GM18909 (cell line): ENCODE measurements around the gene SSU72.

Source experiments
- ATAC-seq: cut with Tn5 transposase; IDR thresholded peaks from one replicate; pipeline ENCODE4 v1.9.1; 2021; ENCODE audit warnings: mild to moderate bottlenecking; ENCODE audit not compliant: unreplicated experiment, poor library complexity

Gene SSU72

GRCh38 chr1:1545946-1546737, 28.5 kb downstream of the SSU72 start:
- ATAC-seq: no peak

DNA sequence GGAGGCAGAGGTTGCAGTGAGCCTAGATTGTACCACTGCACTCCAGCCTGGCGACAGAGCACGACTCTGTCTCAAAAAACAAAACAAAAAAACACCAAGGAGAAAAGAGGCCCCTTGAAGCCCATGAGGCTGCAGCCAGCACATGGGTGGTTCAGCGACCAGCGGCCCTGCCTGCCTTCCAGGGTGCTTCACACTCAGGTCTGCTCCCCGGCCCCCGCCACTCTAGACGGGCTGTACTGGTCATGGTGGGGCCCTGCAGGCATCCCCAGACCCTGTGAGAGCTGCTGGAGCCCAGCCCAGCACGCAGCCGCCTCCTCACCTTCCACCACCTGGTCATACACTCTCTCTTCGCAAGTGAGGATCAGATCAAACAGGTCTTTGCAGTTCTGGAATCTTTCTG, 30.1 kb downstream of the SSU72 start:
- no peak for ATAC-seq

- ATAC-seq: no peak
Observed at GRCh38 chr1:1543706-1544099, 31.0 kb downstream of the SSU72 start.

DNA sequence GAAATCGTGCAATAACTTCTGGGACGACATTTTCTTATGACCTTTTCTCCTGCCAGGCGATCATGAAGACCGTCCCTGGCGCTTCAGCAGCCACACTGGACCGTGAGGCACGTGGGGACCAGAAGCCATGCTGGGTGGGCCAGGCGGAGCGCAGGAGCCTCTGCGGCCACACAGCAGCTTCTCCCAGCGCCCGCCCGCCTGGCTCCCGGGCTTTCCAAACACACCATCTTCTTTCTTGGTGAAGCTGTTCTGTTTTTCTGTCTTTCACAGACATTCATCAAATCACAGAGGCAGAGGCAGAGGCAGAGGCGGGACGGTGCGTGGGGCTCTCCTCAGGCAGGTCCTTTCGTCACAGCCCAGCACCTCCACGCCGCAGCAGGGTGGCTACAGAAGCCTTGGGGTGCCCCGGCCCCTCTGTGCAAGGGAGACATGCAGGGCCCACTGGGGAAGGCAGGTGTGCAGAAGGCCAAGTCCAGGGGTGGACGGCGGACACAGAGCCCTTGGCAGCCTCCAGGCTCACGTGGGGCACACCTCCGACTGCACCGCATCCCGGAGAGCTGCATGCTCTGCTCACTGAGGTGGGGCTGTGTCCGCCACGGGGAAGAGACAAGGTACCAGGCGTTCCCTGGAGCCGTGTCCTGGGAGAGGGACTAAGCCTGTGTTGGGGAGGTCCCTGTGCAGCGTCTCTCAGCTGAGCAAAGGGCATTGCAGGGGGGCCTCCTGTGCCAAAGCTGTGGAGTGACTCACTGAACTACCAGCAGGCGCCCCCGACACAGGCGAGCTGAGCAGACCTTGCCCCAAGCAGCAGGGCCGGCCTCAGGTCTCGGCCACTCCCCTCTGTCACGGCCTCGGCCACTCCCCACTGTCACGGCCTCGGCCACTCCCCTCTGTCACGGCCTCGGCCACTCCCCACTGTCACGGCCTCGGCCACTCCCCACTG, 31.6 kb downstream of the SSU72 start:
- ATAC-seq: no peak

DNA sequence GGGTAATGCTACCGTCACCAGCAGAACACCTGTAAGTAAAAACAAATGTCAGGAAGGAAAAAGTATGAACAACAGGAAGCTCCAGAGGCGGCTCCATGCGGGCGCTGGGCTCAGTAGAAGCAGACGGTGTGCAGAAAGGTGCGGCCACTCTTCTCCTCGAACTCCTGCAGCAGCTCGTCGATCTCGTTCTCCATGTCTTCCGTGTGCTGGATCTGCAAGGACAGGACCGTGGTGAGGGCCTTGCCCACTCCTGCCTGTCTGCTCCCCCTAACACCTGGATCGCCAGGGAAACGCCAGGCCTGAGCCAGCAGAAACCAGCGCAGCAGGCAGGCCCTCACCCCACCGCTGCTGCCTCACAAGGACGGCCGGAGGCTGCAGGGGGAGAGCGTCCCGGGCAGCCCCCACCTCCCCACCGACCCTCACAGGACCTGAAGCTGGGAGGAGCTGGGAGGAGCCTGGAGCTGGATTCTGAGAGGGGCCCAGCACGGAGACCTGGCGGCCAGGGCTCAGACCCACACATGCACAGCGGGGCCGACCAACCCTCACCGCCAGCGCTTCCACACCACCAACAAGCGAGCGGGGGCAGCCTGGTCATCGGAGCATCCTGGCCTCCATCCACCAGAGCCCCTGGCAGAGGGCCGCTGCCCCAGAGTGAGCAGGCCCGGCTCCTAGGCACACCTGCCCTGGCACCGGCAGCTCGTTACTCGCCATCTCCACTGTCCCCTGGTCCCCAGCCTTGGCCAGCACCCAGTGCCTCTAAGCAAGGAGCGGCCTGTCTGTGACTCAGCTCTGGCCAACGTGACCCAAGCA, 32.5 kb downstream of the SSU72 start:
- ATAC-seq: no peak

GRCh38 chr1:1540818-1541628, 33.6 kb downstream of the SSU72 start:
- no peak for ATAC-seq

DNA sequence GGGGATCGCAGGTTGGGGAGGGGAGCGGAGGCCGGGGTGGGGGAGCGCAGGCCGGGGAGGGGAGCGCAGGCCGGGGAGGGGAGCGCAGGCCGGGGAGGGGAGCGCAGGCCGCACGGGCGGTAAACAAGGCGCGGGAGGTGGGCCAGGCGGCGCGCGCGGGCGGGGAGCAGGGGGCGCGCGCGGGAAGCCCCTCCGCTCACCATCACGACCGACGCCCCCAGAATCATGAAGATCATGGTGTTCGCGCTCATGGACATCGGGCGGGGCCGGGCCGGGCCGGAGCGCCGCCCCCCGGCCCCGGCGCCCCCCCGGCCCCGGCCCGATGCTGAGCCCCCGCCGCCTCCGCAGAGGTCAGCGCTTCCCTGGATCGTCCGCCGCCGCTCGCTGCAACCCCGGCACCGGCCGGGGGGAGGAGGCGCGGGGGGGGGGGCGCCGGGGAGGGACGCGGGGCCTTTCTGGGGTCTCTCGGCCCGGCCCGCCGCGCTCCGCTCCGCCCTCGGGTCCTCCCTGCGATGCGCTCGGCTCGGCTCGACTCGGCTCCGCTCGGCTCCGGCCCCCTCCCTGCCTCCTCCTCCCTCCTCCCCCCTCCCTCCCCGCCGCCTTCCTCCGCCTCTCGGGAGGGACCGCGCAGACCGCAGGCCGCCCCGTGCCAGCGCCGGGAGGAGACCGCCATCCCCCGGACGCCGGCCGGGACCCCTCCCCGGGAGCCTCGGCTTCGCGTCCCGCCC, 34.4 kb downstream of the SSU72 start, which contains the start of gene TMEM240:
Gene TMEM240, minus strand, starts transcription at position 535 of the 728 bp plus-strand sequence. Its CDS starts 278 bp downstream, at position 257.
- no peak for ATAC-seq

DNA sequence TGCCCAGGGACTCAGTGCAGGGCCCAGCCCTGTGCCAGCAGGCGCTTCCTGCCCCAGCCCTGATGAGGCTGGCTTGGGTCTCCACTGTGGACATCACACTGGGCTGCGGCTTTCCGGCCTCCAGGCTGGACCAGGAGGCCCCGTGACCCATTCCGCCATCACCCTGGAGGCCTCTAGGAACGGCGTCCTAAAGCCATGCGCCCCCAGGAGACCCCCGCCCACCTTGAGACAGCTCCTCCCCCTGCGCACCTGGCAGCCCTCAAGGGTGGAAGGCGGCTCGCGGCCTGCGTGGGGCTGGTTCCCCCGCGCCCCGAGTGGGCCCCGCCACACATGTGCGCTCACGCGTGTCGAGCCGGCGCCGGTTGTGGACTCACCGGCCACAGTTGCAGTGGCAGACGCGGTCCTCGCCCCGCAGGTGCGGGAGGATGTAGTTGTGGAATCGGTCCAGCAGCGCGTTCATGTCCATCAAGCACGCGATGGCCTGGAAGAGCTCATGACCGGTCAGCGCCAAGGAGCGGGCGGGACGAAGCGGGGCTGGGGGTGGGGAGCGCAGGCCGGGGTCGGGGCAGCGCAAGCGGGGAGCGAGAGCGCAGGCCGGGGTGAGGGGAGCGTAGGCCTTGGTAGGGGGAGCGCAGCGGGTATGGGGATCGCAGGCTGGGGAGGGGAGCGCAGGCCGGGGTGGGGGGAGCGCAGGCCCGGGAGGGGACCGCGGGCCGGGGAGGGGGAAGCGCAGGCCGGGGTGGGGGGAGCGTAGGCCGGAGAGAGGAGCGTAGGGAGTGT, 35.2 kb downstream of the SSU72 start:
- no peak for ATAC-seq

- no peak for ATAC-seq
Observed at GRCh38 chr1:1538989-1539309, 35.7 kb downstream of the SSU72 start.

- no peak for ATAC-seq
Observed at GRCh38 chr1:1538334-1538733, 36.3 kb downstream of the SSU72 start.

- ATAC-seq: no peak
Observed at GRCh38 chr1:1537626-1538250, 36.9 kb downstream of the SSU72 start.

DNA sequence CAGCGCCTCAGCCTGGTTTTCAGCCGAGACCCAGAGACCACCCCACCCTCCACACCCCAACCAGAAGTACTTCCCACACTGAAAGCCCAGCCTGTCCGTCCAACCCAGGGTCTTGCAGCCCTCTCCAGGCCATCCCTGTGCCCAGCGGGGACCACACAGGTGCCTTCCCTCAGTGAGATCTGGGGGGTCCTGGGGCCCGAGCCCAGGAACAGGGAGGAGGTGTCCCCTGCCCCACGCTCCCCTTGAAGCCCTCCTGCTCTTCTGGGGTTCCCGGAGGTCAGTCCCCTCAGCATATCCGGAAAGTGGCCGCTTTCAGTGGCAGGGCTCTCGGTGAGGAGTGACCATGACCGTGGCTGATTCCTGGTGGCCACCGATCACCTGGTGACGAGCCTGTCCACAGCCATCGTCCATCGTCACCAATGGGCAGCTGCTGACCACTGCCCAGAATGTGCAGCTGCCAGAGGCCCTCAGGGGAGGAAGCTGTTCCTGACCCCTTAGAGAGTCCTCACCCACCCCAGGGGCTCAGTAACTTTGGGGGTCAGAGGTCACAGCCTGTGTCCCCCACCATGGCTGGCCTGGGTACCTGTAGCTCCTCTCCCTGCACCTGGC, 37.6 kb downstream of the SSU72 start:
- no peak for ATAC-seq

- no peak for ATAC-seq
Observed at GRCh38 chr1:1536019-1536937, 38.4 kb downstream of the SSU72 start.

DNA sequence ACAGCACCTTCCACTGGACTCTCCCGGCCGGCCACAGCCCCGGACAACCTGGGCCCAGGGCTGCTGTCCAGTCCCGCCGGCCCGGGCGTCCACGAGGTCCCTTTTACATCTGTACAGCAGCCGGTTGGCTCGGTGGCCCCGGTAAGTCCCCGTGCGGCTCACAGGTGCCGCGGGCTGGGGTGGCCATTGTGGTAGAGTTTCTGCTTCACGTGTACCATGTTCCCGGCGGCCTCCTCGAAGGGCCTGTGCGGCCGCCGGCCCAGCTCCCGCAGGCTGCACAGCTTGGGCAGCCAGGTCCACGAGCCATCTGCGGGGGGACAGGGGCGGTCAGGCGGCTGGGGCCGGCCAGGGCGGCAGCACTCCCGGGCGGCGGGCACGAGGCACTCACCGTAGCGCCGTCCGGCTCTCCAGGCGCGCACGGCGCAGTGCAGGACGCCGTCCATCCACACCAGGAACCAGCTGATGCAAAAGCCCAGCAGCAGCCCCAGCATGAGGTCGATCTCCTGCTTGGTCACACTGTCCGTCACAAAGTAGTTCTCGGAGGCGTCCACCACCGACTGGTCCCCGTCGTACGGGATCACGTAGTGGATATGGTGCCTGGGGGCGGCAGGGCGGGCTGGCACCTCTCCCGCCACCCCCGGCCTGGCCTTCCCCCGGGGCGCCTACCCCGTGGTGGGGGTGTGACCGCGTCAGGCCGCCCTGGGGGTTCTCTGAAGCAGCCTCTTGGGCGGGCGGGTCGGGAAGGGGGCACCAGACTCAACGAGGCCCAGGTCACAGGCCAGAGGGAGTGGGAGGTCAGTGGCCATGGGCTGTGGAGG, 39.3 kb downstream of the SSU72 start:
- no peak for ATAC-seq

GRCh38 chr1:1534401-1535154, 40.1 kb downstream of the SSU72 start:
- ATAC-seq: no peak
